ENCODE results near the gene CCNL2.

Gene CCNL2

DNA sequence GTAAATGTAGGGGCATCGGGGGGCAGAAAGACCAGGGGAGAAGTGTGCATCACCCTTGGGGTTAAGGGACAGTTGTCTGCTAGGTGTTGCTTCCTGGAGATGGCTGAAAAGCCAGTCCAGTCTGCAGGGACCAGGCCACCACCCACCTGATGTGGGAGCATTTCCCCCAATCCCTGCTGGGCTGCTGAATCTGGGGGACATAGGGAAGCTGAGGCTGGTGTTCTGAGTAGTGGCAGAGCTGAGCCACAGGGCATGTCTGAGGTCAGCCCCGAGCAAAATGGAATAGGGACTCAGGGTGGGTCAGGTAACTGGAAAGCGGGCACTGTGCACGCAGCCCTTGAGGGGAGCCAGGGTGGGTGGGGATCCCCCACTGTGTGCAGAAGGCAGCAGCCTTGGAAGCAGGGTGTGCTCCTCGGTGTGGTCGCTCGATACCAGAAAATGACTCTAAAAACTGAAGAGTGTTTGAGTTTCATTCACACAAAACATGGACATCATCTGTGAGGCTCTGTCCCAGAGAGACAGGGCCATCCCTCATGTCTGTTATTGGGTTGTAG is 2.4 kb upstream of the CCNL2 start:
- no peak for DNase-seq (ENCODE audit: low read depth in 1 of 2, low spot score in 1 of 2)
- Histone ChIP-seq H3K27ac (replicated peaks) (no peak overlapping the region), H3K27me3 (ENCODE audit: insufficient read depth, poor library complexity, severe bottlenecking) (no peaks in the 10 kb centered on the region), H3K4me3 (replicated peaks; ENCODE audit: insufficient read depth, low read length) (no peak overlapping the region)
- TF ChIP-seq GABPA (IDR thresholded peaks at IDR 0.05; ENCODE audit: low read depth) (no peak), POLR2AphosphoS5 (IDR thresholded peaks at IDR 0.05; ENCODE audit: low read depth) (peak; percentile 68)

DNA sequence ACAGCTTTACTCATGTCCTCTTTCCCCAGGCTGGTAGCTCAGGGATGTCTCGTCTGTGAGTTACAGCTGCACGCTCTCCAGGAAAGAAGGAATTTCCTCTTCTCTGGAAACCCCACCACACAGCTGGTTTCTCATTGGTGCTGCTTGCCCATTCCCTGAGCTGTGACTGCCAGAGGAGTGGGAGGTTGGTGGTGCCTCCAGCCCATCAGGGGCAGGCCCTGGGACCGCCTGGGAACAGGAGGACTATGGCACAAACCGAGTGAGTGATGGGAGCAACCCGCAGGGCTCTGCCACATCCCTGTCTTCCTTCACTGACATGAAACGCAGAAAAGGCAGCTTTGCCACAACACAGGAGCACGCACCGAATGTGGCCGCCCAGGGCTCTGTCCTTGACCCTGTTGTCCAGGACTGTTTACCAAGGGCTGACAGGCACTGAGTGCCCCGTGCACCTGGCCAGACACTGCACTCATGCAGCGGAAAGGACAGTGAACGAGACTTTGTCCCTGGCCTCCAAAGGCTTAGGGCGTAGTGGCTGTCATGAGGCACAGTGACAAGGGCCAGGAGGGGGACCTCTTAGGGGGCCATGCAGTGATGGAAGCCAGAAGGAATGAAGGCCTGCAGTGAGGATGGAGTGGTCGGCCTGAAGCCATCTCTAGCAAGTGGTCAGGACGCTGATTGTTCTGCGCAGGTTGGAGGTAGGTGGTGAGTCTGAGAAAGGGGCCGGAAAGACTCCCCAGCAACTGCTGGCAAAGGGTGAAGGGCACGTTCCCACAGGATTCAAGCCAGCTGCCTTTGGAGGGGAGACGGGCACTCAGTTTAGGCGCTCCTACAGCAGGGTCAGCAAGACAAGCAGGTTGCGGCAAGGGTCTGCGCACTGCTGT is 1.7 kb upstream of the CCNL2 start:
- TF ChIP-seq CTCF (IDR thresholded peaks at IDR 0.05; ENCODE audit: insufficient read depth, low read length) (no peak), SPI1 (IDR thresholded peaks at IDR 0.05; ENCODE audit: borderline replicate concordance, low read depth) (no peak), POLR2AphosphoS5 (IDR thresholded peaks at IDR 0.05; ENCODE audit: low read depth) (no peak; the same call in 1 of the 2 replicates), GABPA (IDR thresholded peaks at IDR 0.05; ENCODE audit: low read depth) (no peak), REST (IDR thresholded peaks at IDR 0.05; ENCODE audit: insufficient replicate concordance, low read depth) (no peak)
- Histone ChIP-seq H3K4me3 (replicated peaks; ENCODE audit: insufficient read depth, low read length) (peak overlapping the region; percentile 86), H3K27ac (replicated peaks) (peak overlapping the region; percentile 91), H3K27me3 (ENCODE audit: insufficient read depth, poor library complexity, severe bottlenecking) (no peaks in the 10 kb centered on the region)
- no peak for DNase-seq (ENCODE audit: low read depth in 1 of 2, low spot score in 1 of 2)

DNA sequence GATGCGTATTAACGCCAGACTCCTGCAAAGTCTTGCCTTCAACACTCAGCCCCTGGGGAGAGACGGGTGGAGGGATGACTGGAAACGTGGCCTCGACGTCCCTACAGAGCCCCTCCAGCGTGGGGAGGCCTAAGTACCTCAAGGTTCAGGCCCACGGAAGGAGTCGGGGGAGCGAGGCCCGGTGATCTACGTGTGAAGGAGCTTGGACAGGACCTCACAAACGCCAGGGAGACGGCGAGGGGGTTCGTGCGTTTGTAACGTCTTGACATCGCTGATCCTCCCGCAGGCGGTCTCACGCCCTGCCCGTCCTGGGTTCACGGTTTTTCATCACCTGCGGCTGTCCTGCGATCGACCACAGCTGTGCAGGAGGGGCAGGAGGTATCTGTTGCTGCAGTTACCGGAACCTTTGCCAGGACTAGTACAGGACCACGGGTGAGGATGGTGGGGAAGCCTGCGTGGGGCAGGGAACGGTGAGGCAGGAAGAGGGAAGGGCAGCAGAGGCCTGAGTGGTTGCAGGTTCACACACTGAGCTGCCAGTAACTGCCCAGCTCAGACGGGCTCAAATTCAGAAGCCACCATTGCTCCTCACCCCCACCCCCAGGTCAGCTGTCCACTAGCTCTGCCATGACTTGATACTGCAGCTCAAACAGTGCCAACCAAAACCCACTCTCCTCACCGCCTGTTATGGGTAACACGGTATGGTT is 889 bp upstream of the CCNL2 start:
- peak in 1 of 2 experiments; percentile 36 for DNase-seq (ENCODE audit: low read depth in 1 of 2, low spot score in 1 of 2)
- Histone ChIP-seq H3K27ac (replicated peaks) (peak overlapping the region; percentile 91), H3K4me3 (replicated peaks; ENCODE audit: insufficient read depth, low read length) (peak overlapping the region; percentile 86), H3K27me3 (ENCODE audit: insufficient read depth, poor library complexity, severe bottlenecking) (no peaks in the 10 kb centered on the region)
- TF ChIP-seq REST (IDR thresholded peaks at IDR 0.05; ENCODE audit: insufficient replicate concordance, low read depth) = no peak
- TF ChIP-seq POLR2AphosphoS5 (IDR thresholded peaks at IDR 0.05; ENCODE audit: low read depth) = peak; percentile 79; the same call in 1 of the 2 replicates

- Histone ChIP-seq H3K27me3 (ENCODE audit: insufficient read depth, poor library complexity, severe bottlenecking) (no peaks in the 10 kb centered on the region), H3K4me3 (replicated peaks; ENCODE audit: insufficient read depth, low read length) (peak overlapping the region; percentile 88), H3K27ac (replicated peaks) (peak overlapping the region; percentile 92)
- TF ChIP-seq REST (IDR thresholded peaks at IDR 0.05; ENCODE audit: insufficient replicate concordance, low read depth) (no peak), CTCF (IDR thresholded peaks at IDR 0.05; ENCODE audit: insufficient read depth, low read length) (no peak), GABPA (IDR thresholded peaks at IDR 0.05; ENCODE audit: low read depth) (no peak), POLR2AphosphoS5 (IDR thresholded peaks at IDR 0.05; ENCODE audit: low read depth) (no peak), SPI1 (IDR thresholded peaks at IDR 0.05; ENCODE audit: borderline replicate concordance, low read depth) (no peak)
- no peak for DNase-seq (ENCODE audit: low read depth in 1 of 2, low spot score in 1 of 2)
These were observed 403 bp downstream of the CCNL2 start for GRCh38 chr1:1398677-1399186.

Measured in HL-60 (cell line).